GM12878 (cell line): Measurements from ENCODE around the gene N4BP2L2. TPM values are rescaled to one million over a fixed set of nuclear protein-coding genes. Genes with fewer than 3 reads are reported as not detected.

Experiments used
- ATAC-seq: fragments of 200-7000 bp; cut with Tn5 transposase; 3 replicates; pipeline ENCODE4 v1.9.1; 2020; ENCODE audit warnings: mild to moderate bottlenecking, moderate library complexity
- BruUV-seq: library from RNA; stranded (reverse); fragments of 400-500 nt; replicated peaks from 2 replicates; lab custom pipeline; 2021; lab: Mats Ljungman, UMichigan
- CTCF ChIA-PET: fragments of 300-600 bp; sonication (Branson Sonifier 250); formaldehyde crosslinking; extraction: SDS; loops from one replicate; lab custom pipeline; 2021; ENCODE audit warnings: inconsistent platforms; lab: Yijun Ruan, JAX
- POLR2A ChIA-PET: fragments of 350-600 bp; formaldehyde crosslinking; extraction: SDS; loops from one replicate; lab custom pipeline; 2021; ENCODE audit warnings: inconsistent platforms; lab: Charles Lee
- RAD21 ChIA-PET: fragments of 300-600 bp; sonication (Branson Sonifier 250); formaldehyde crosslinking; loops from one replicate; lab custom pipeline; 2023; ENCODE audit warnings: antibody characterized with exemption; ENCODE audit not compliant: unreplicated experiment; lab: Charles Lee
- SMC1A ChIA-PET: fragments of 300-600 bp; sonication (Branson Sonifier 250); formaldehyde crosslinking; loops from one replicate; lab custom pipeline; 2023; ENCODE audit not compliant: unreplicated experiment, uncharacterized antibody; lab: Charles Lee
- DNase-seq: peaks from one replicate; pipeline ENCODE4 v3.0.0-alpha.2; 2011; ENCODE audit warnings: low read depth, low spot score
- FAIRE-seq: peaks from 3 replicates; lab custom pipeline; 2011; peaks lifted over from hg19 to GRCh38; lab: Jason Lieb, UNC
- H2AFZ ChIP-seq: 2 replicates; pipeline ENCODE4 v1.6.0; 2011; ENCODE audit warnings: low read depth, low read length, control low read depth; ENCODE audit not compliant: control insufficient read depth
- H3K27ac ChIP-seq: 2 replicates; pipeline ENCODE4 v1.5.1; 2011; ENCODE audit warnings: control low read depth; ENCODE audit not compliant: control insufficient read depth, insufficient read depth
- H3K27me3 ChIP-seq, 2 experiments: replicated peaks in 1 of 2; 2 replicates each; pipeline versions ENCODE4 v1.6.0 to v1.6.1; 2011; ENCODE audit warnings: low read length in 1 of 2; ENCODE audit not compliant: control insufficient read depth in 2 of 2, insufficient read depth in 2 of 2
- H3K36me3 ChIP-seq, 2 experiments: 2 replicates each; pipeline ENCODE4 v1.5.1; 2011; ENCODE audit warnings: low read length in 1 of 2; ENCODE audit not compliant: control insufficient read depth in 2 of 2, insufficient read depth in 2 of 2
- H3K4me1 ChIP-seq: 2 replicates; pipeline ENCODE4 v1.6.1; 2011; ENCODE audit warnings: mild to moderate bottlenecking, low read length, moderate library complexity, mixed read lengths; ENCODE audit not compliant: control insufficient read depth, insufficient read depth
- H3K4me2 ChIP-seq: 2 replicates; pipeline ENCODE4 v1.6.0; 2011; ENCODE audit warnings: control low read depth; ENCODE audit not compliant: control insufficient read depth, insufficient read depth
- H3K4me3 ChIP-seq: fragments of 200-600 bp; sonication (generic); 2 replicates; pipeline ENCODE4 v1.5.1; 2016
- H3K79me2 ChIP-seq: 2 replicates; pipeline ENCODE4 v1.6.0; 2011; ENCODE audit warnings: low read length; ENCODE audit not compliant: control insufficient read depth, insufficient read depth
- H3K9ac ChIP-seq: 2 replicates; pipeline ENCODE4 v1.8.0; 2011; ENCODE audit warnings: low read length, control low read depth, mixed read lengths; ENCODE audit not compliant: control insufficient read depth, insufficient read depth
- H3K9me3 ChIP-seq: replicated peaks from 3 replicates; pipeline ENCODE4 v1.5.1; 2011; ENCODE audit warnings: mild to moderate bottlenecking, low read length; ENCODE audit not compliant: control insufficient read depth, insufficient read depth
- H4K20me1 ChIP-seq: 2 replicates; pipeline ENCODE4 v1.6.0; 2011; ENCODE audit not compliant: control insufficient read depth, insufficient read depth
- CBX5 ChIP-seq: sonication (generic); IDR thresholded peaks from 2 replicates; pipeline ENCODE4 v1.6.1; 2016; ENCODE audit warnings: low read depth, moderate library complexity, mild to moderate bottlenecking, inconsistent platforms
- CHD2 ChIP-seq: IDR thresholded peaks from 2 replicates; pipeline ENCODE4 v1.6.1; 2011; ENCODE audit warnings: low read depth, low read length, improper control_type of control experiment, borderline replicate concordance
- ESRRA ChIP-seq: IDR thresholded peaks from 2 replicates; pipeline ENCODE4 v1.6.1; 2012; ENCODE audit warnings: mild to moderate bottlenecking, low read length, improper control_type of control experiment
- EZH2 ChIP-seq: IDR thresholded peaks from 2 replicates; pipeline ENCODE4 v1.6.1; 2012; ENCODE audit warnings: low read depth, mild to moderate bottlenecking, control low read depth, inconsistent platforms, low read length, borderline replicate concordance; ENCODE audit not compliant: control insufficient read depth
- IKZF2 ChIP-seq, 2 experiments: fragments of 450-650 bp; IDR thresholded peaks; 2 replicates each; pipeline ENCODE4 v1.6.1; 2017; ENCODE audit warnings: mild to moderate bottlenecking in 2 of 2, moderate library complexity in 2 of 2
- IRF3 ChIP-seq: fragments of 450-650 bp; IDR thresholded peaks from 2 replicates; pipeline ENCODE4 v1.6.1; 2014; ENCODE audit warnings: mild to moderate bottlenecking
- IRF4 ChIP-seq: IDR thresholded peaks from 2 replicates; pipeline ENCODE4 v1.6.1; 2011; ENCODE audit warnings: low read depth, low read length
- MEF2B ChIP-seq: fragments of 450-650 bp; IDR thresholded peaks from 2 replicates; pipeline ENCODE4 v1.6.1; 2018; ENCODE audit warnings: mild to moderate bottlenecking, moderate library complexity; ENCODE audit not compliant: partially characterized antibody, poor library complexity, severe bottlenecking
- MYC ChIP-seq: IDR thresholded peaks from 2 replicates; pipeline ENCODE4 v1.6.1; 2011; ENCODE audit warnings: mild to moderate bottlenecking, low read length, moderate library complexity, inconsistent platforms; ENCODE audit not compliant: insufficient read depth, insufficient replicate concordance, insufficient read length, severe bottlenecking
- PML ChIP-seq: IDR thresholded peaks from 2 replicates; pipeline ENCODE4 v1.6.1; 2012; ENCODE audit warnings: low read length, inconsistent platforms
- POLR2AphosphoS2 ChIP-seq: IDR thresholded peaks from 2 replicates; pipeline ENCODE4 v1.6.1; 2011; ENCODE audit warnings: low read depth, mild to moderate bottlenecking, low read length, improper control_type of control experiment, moderate library complexity
- POLR2AphosphoS5 ChIP-seq: IDR thresholded peaks from 2 replicates; pipeline ENCODE4 v1.6.1; 2011; ENCODE audit warnings: mild to moderate bottlenecking, low read length, inconsistent platforms
- RB1 ChIP-seq: fragments of 450-650 bp; formaldehyde crosslinking; IDR thresholded peaks from 2 replicates; pipeline ENCODE4 v1.6.1; 2017; ENCODE audit warnings: mild to moderate bottlenecking, borderline replicate concordance
- RUNX3 ChIP-seq: IDR thresholded peaks from 2 replicates; pipeline ENCODE4 v1.6.1; 2012; ENCODE audit warnings: low read length, inconsistent platforms
- SMAD1 ChIP-seq: fragments of 450-650 bp; IDR thresholded peaks from 2 replicates; pipeline ENCODE4 v1.6.1; 2018; ENCODE audit warnings: mild to moderate bottlenecking, low read depth; ENCODE audit not compliant: partially characterized antibody
- SMARCA5 ChIP-seq: fragments of 450-650 bp; IDR thresholded peaks from 2 replicates; pipeline ENCODE4 v1.6.1; 2017; ENCODE audit warnings: mild to moderate bottlenecking
- STAT1 ChIP-seq: fragments of 450-650 bp; conservative IDR thresholded peaks from 2 replicates; pipeline ENCODE4 v1.6.1; 2014; ENCODE audit warnings: antibody characterized with exemption, mild to moderate bottlenecking
- WRNIP1 ChIP-seq: IDR thresholded peaks from 2 replicates; pipeline ENCODE4 v1.6.1; 2011; ENCODE audit warnings: low read depth, low read length, improper control_type of control experiment, borderline replicate concordance
- YY1 ChIP-seq: IDR thresholded peaks from 2 replicates; pipeline ENCODE4 v1.6.1; 2011; ENCODE audit warnings: low read depth, mild to moderate bottlenecking, low read length
- ZNF207 ChIP-seq: fragments of 450-650 bp; IDR thresholded peaks from 2 replicates; pipeline ENCODE4 v1.6.1; 2014; ENCODE audit warnings: antibody characterized with exemption, mild to moderate bottlenecking, borderline replicate concordance
- WGBS: methylation state at CpG from one replicate; pipeline ENCODE4 v1.1.6; 2016; ENCODE audit warnings: low lambda C conversion rate; ENCODE audit not compliant: insufficient replicate concordance, insufficient coverage; ENCODE audit errors: missing lambda C conversion rate; 5-methylcytosine and 5-hydroxymethylcytosine counted together
- in situ Hi-C: fragments of 300-500 bp; cut with MboI; formaldehyde crosslinking; loops from 9 replicates; pipeline ENCODE4 v1.14.3; 2018; ENCODE audit warnings: mixed read lengths
- intact Hi-C: fragments of 100-400 bp; cut with micrococcal nuclease; formaldehyde crosslinking; loops from one replicate; pipeline ENCODE4 v1.14.2; 2022; ENCODE audit not compliant: unreplicated experiment
- polyA plus RNA-seq, 11 experiments: library from polyadenylated mRNA; depleted of rRNA in 4 of 11; unstranded in 6 of 11; stranded (reverse) in 5 of 11; fragments of >200 nt; fragmentation: Nextera tagmentation in 4 of 11; fragmentation: Illumina TruSeq in 1 of 11; extraction: Ambion mirVana in 4 of 11; extraction: Trizol in 1 of 11; gene quantifications; 1 replicate in 1 of 11; 2 replicates in 10 of 11; pipeline versions ENCODE4 v1.2.1 to v1.2.3, GENCODE V29; 2011 to 2016; ENCODE audit warnings: inconsistent platforms in 2 of 11, missing spikeins in 2 of 11, low read depth in 1 of 11
- total RNA-seq, 4 experiments: library from RNA; depleted of rRNA in 3 of 4; stranded (reverse); fragments of >200 nt in 3 of 4; fragmentation: Illumina TruSeq in 1 of 4; extraction: Trizol in 1 of 4; gene quantifications; 2 replicates each; pipeline versions ENCODE4 v1.2.1 to v1.2.3, GENCODE V29; 2013 to 2021
- TF ChIP-seq, protein P1 (sequence below): IDR thresholded peaks from 2 replicates; pipeline ENCODE4 v1.6.1; 2011; ENCODE audit warnings: borderline replicate concordance, low read depth, mild to moderate bottlenecking, moderate library complexity, mixed read lengths, low read length; ENCODE audit not compliant: insufficient read depth; ENCODE audit errors: extremely low read length

The N4BP2L2 gene
- total and polyA plus RNA-seq, 10 of the 15 experiments (the other 5 are each of a cell fraction or from before 2014, with no cell fraction given), result 41.7 to 87.1 (median 61.2) TPM

DNA sequence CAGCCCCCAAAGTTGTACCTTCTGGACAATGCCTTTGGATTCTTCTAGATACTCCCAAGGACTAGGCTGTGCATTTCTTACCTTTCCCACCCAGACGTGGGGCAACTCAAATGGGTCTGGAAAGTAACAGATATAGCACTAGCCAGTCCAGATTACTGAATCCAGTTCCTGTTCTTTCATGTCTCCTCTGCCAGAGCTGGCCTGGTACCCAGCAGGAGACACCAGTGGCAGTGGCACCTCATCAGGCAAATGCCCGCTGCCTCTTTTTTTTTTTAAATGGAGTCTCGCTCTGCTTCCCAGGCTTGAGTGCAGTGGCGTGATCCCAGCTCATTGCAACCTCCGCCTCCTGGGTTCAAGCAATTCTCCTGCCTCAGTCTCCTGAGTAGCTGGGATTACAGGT is 43.2 kb downstream of the N4BP2L2 start (continued):
- no peak for TF ChIP-seq CBX5
- TF ChIP-seq POLR2AphosphoS5, result no peak
- no peak for TF ChIP-seq ESRRA
- TF ChIP-seq, all 136 proteins: peak for 0

DNA sequence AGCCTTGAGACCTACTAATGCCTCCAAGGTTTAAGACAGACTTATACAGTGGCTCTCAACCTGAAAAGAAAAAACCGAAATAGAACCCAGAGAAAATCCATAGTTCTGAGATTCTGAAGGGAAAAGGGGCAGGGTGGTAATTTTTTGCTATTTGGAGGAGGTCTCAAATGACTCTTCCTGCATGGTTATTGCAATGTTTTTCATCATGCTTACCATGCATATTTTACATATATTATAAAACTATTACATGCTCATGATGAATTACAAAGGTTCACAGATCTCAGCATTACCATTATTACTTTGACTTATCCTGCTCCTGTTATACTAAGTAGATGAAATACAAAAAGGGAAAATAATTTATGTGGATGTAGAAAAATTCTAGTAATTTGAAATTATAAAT is 47.6 kb downstream of the N4BP2L2 start:
- DNase-seq, result no peak
- intact Hi-C loops (no loop called here), in situ Hi-C loops (no loop called here)
- no TSS peak for BruUV-seq
- H3K4me1 ChIP-seq, result no peaks in the 10 kb centered on the region
- no peaks in the 10 kb centered on the region for H3K79me2 ChIP-seq
- ChIA-PET CTCF (no interaction called here), POLR2A (no interaction called here), RAD21 (no interaction called here), SMC1A (no interaction called here)
- H3K4me2 ChIP-seq, result no peak overlapping the region
- TF ChIP-seq SMARCA5, result no peak
- TF ChIP-seq PML, result no peak
- no peak for TF ChIP-seq SMAD1
- no peak for TF ChIP-seq MYC
- no peak for TF ChIP-seq MEF2B
- no peak for TF ChIP-seq STAT1
- TF ChIP-seq RB1, result no peak
- no peak for TF ChIP-seq WRNIP1
- TF ChIP-seq ZNF207, result no peak
- TF ChIP-seq RUNX3, result no peak
- no peak for TF ChIP-seq YY1
- no peak for TF ChIP-seq IRF3
- no peak for TF ChIP-seq POLR2AphosphoS2
- no peak for TF ChIP-seq CHD2
- no peak for TF ChIP-seq EZH2
- no peak for TF ChIP-seq IRF4
- TF ChIP-seq IKZF2 (IDR thresholded peaks at IDR 0.05), result no peak
- TF ChIP-seq, protein P1, sequence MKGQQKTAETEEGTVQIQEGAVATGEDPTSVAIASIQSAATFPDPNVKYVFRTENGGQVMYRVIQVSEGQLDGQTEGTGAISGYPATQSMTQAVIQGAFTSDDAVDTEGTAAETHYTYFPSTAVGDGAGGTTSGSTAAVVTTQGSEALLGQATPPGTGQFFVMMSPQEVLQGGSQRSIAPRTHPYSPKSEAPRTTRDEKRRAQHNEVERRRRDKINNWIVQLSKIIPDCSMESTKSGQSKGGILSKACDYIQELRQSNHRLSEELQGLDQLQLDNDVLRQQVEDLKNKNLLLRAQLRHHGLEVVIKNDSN, result no peak
- H4K20me1 ChIP-seq, result no peaks in the 10 kb centered on the region
- H3K9ac ChIP-seq, result no peak overlapping the region
- no peak overlapping the region for H3K27ac ChIP-seq
- H3K4me3 ChIP-seq, result no peak overlapping the region
- no peaks in the 10 kb centered on the region for H3K27me3 ChIP-seq
- FAIRE-seq, result no peak
- WGBS, result 85% methylated on average over 1 of the region's 1 CpG
- H3K9me3 ChIP-seq, result no peaks in the 10 kb centered on the region
- no peak overlapping the region for H2AFZ ChIP-seq
- H3K36me3 ChIP-seq, result 0 out of 4 replicates have a peak, but pooled peaks cover 0 to 2% of the 10 kb centered on the region in 2 experiments
- ATAC-seq, result no peak
